ENCODE results near the gene ITGA7.

Gene ITGA7

GRCh38 chr12:55736076-55736475 is 28.4 kb upstream of the ITGA7 start:
- DNase-seq: no peak

GRCh38 chr12:55734595-55734994 is 26.9 kb upstream of the ITGA7 start:
- no peak for DNase-seq

GRCh38 chr12:55733858-55734257 is 26.2 kb upstream of the ITGA7 start:
- no peak for DNase-seq

- no peak for DNase-seq
These were observed 25.4 kb upstream of the ITGA7 start for GRCh38 chr12:55733021-55733555.

GRCh38 chr12:55732288-55732687 is 24.6 kb upstream of the ITGA7 start:
- no peak for DNase-seq

- peak in 1 of 3 experiments; percentile 51 for DNase-seq
These were observed 22.4 kb upstream of the ITGA7 start for GRCh38 chr12:55729819-55730818.

GRCh38 chr12:55728939-55729818 is 21.5 kb upstream of the ITGA7 start, which contains the start of gene CD63:
CD63 (minus strand) TSS chr12:55729009; CDS start chr12:55728341, 668 bp downstream.
- DNase-seq: peak; percentile 89 to 92 (median 91)

GRCh38 chr12:55728186-55728938 is 20.7 kb upstream of the ITGA7 start:
- peak; percentile 42 to 75 (median 69) for DNase-seq

GRCh38 chr12:55727643-55728185 is 20.0 kb upstream of the ITGA7 start:
- DNase-seq: peak in 2 of 3 experiments; percentile 58 to 69

GRCh38 chr12:55726971-55727370 is 19.3 kb upstream of the ITGA7 start:
- no peak for DNase-seq

- DNase-seq: no peak
These were observed 17.9 kb upstream of the ITGA7 start for GRCh38 chr12:55725556-55725955.

- DNase-seq: no peak
These were observed 17.2 kb upstream of the ITGA7 start for GRCh38 chr12:55724940-55725309.

- peak; percentile 44 to 55 (median 51) for DNase-seq
These were observed 16.7 kb upstream of the ITGA7 start for GRCh38 chr12:55724226-55724939.

GRCh38 chr12:55723516-55724225 is 16.0 kb upstream of the ITGA7 start:
- DNase-seq: no peak

GRCh38 chr12:55722948-55723347 is 15.2 kb upstream of the ITGA7 start:
- no peak for DNase-seq

GRCh38 chr12:55721601-55722213 is 14.0 kb upstream of the ITGA7 start:
- no peak for DNase-seq

GRCh38 chr12:55720894-55721444 is 13.3 kb upstream of the ITGA7 start:
- DNase-seq: peak in 2 of 3 experiments; percentile 9 to 17

- DNase-seq: no peak
These were observed 12.4 kb upstream of the ITGA7 start, which contains the start of gene RDH5 for GRCh38 chr12:55720071-55720564. RDH5 (plus strand) TSS chr12:55720393; CDS start chr12:55721185, 792 bp downstream.

- DNase-seq: no peak
These were observed 11.7 kb upstream of the ITGA7 start for GRCh38 chr12:55719371-55719770.
